ENCODE measurements around the gene SLC22A4. TPM values are rescaled to one million over a fixed set of nuclear protein-coding genes. Genes with fewer than 3 reads are reported as not detected.
A peak's percentile ranks its signal among the peaks of the same experiment; 100 is the strongest.

Gene SLC22A4
- total RNA-seq, 4 donors from 2014 or later: 0.11 to 0.79 (median 0.38) TPM; not detected in 1

GRCh38 chr5:132266836-132267160 lies 27.4 kb upstream of the SLC22A4 start:
- H3K27ac ChIP-seq: peak overlapping the region in 3 of 4 donors; percentile 94 to 97 (median 95)
- no peaks in the 10 kb centered on the region for H3K9me3 ChIP-seq
- H3K4me3 ChIP-seq: no peak overlapping the region
- intact Hi-C loops (cut with DNase I): no loop called here
- WGBS, 2 donors: 100% methylated on average over 1 of the region's 1 CpG; no CpG with 5 or more reads in 1 of the 2 donors
- H3K27me3 ChIP-seq: no peaks in the 10 kb centered on the region
- peaks cover 21 to 83% (median 38%) of the 10 kb centered on the region in 3 donors for H3K4me1 ChIP-seq
- no peak for DNase-seq
- H3K36me3 ChIP-seq: peaks cover 8 to 97% (median 20%) of the 10 kb centered on the region in 3 donors
- no peak for TF ChIP-seq CTCF (IDR thresholded peaks at IDR 0.05)
- TF ChIP-seq POLR2A (IDR thresholded peaks at IDR 0.05): no peak

- no peaks in the 10 kb centered on the region for H3K9me3 ChIP-seq
- H3K27ac ChIP-seq: peak overlapping the region in 3 of 4 donors; percentile 94 to 97 (median 95)
- DNase-seq: no peak
- H3K4me1 ChIP-seq: peaks cover 21 to 79% (median 38%) of the 10 kb centered on the region in 3 donors
- H3K4me3 ChIP-seq: no peak overlapping the region
- H3K27me3 ChIP-seq: no peaks in the 10 kb centered on the region
- intact Hi-C loops (cut with DNase I): no loop called here
- TF ChIP-seq CTCF (IDR thresholded peaks at IDR 0.05) (no peak), POLR2A (IDR thresholded peaks at IDR 0.05) (no peak)
- peaks cover 13 to 97% (median 20%) of the 10 kb centered on the region in 3 donors for H3K36me3 ChIP-seq
Measured at GRCh38 chr5:132267166-132267739, 26.9 kb upstream of the SLC22A4 start.

GRCh38 chr5:132267931-132268768 lies 26.0 kb upstream of the SLC22A4 start:
- DNase-seq: no peak
- H3K4me3 ChIP-seq: no peak overlapping the region
- TF ChIP-seq POLR2A (IDR thresholded peaks at IDR 0.05) (no peak), CTCF (IDR thresholded peaks at IDR 0.05) (no peak)
- peak overlapping the region in 3 of 4 donors; percentile 94 to 97 (median 95) for H3K27ac ChIP-seq
- H3K4me1 ChIP-seq: peaks cover 18 to 78% (median 37%) of the 10 kb centered on the region in 3 donors
- peaks cover 13 to 96% (median 20%) of the 10 kb centered on the region in 3 donors for H3K36me3 ChIP-seq
- WGBS, 2 donors: 47 to 60% methylated on average over 1 to 5 of the region's 6 CpGs
- no peaks in the 10 kb centered on the region for H3K9me3 ChIP-seq
- no peaks in the 10 kb centered on the region for H3K27me3 ChIP-seq
- intact Hi-C loops (cut with DNase I): no loop called here

- Histone ChIP-seq H3K27ac (peak overlapping the region in 3 of 4 donors; percentile 36 to 97 (median 94)), H3K27me3 (no peaks in the 10 kb centered on the region), H3K36me3 (peaks cover 13 to 88% (median 20%) of the 10 kb centered on the region in 3 donors), H3K9me3 (no peaks in the 10 kb centered on the region), H3K4me1 (peaks cover 12 to 77% (median 33%) of the 10 kb centered on the region in 3 donors), H3K4me3 (no peak overlapping the region)
- TF ChIP-seq CTCF (IDR thresholded peaks at IDR 0.05) (no peak), POLR2A (IDR thresholded peaks at IDR 0.05) (no peak)
- intact Hi-C loops (cut with DNase I): no loop called here
- 21 to 75% methylated on average over 2 of the region's 8 CpGs for WGBS, 2 donors
- no peak for DNase-seq
Measured at GRCh38 chr5:132268769-132269551, 25.2 kb upstream of the SLC22A4 start.
